ENCODE data around the gene ZNF519.

GRCh38 chr18:14124689-14125088 lies 7.5 kb downstream of the ZNF519 start:
- TF ChIP-seq CTCF (conservative IDR thresholded peaks at IDR 0.05 in 1 of 2, IDR thresholded peaks at IDR 0.05 in 1 of 2; ENCODE audit: extremely low read depth in 1 of 2, insufficient read depth in 1 of 2, low read depth in 1 of 2, low read length in 2 of 2): no peak
- no peak for TF ChIP-seq EZH2 (IDR thresholded peaks at IDR 0.05; ENCODE audit: borderline replicate concordance, low read length)

Data from mammary epithelial cell (primary cell).